Measurements from ENCODE around the gene PPM1F. TPM values are rescaled to one million over a fixed set of nuclear protein-coding genes. Genes with fewer than 3 reads are reported as not detected.
A peak's percentile ranks its signal among the peaks of the same experiment; 100 is the strongest.

PPM1F gene
- polyA plus RNA-seq, 6 donors from 2014 or later = 4.9 to 11.5 (median 8.2) TPM

- H3K9me3 Mint-ChIP-seq = no peaks in the 10 kb centered on the region
- H3K27me3 Mint-ChIP-seq = no peaks in the 10 kb centered on the region
- no peak overlapping the region for H3K27ac Mint-ChIP-seq
- no peaks in the 10 kb centered on the region for H3K36me3 Mint-ChIP-seq
- H3K4me1 Mint-ChIP-seq = peaks cover 17 to 23% (median 19%) of the 10 kb centered on the region in 3 donors
- no peak for DNase-seq
- H3K4me3 Mint-ChIP-seq = no peak overlapping the region
- ATAC-seq (ENCODE audit: low read depth in 2 of 2) = no peak
These were observed 32.6 kb upstream of the PPM1F start for GRCh38 chr22:21985214-21985613.

GRCh38 chr22:21984793-21985192 is 32.1 kb upstream of the PPM1F start:
- Mint-ChIP-seq H3K36me3 (no peaks in the 10 kb centered on the region), H3K4me3 (peak overlapping the region in 3 of 8 donors; percentile 26 to 76 (median 73)), H3K27me3 (no peaks in the 10 kb centered on the region), H3K27ac (peak overlapping the region in 1 of 6 donors; percentile 81), H3K9me3 (no peaks in the 10 kb centered on the region), H3K4me1 (peaks cover 17 to 27% (median 24%) of the 10 kb centered on the region in 3 donors)
- DNase-seq (no peak), ATAC-seq (ENCODE audit: low read depth in 2 of 2) (no peak)

- no peaks in the 10 kb centered on the region for H3K9me3 Mint-ChIP-seq
- H3K27ac Mint-ChIP-seq = peak within 1 kb of the TSS; percentile 63 to 91 (median 86)
- peak; percentile 87 to 96 for ATAC-seq (ENCODE audit: low read depth in 2 of 2)
- H3K27me3 Mint-ChIP-seq = no peaks in the 10 kb centered on the region
- peak; percentile 69 for DNase-seq
- H3K36me3 Mint-ChIP-seq = peaks cover 0 to 13% of the 10 kb centered on the region in 2 donors
- peak within 1 kb of the TSS; percentile 88 to 94 (median 92) for H3K4me3 Mint-ChIP-seq
- peaks cover 36 to 48% (median 45%) of the 10 kb centered on the region in 3 donors for H3K4me1 Mint-ChIP-seq
These were observed 29.8 kb upstream of the PPM1F start, which contains the start of gene TOP3B for GRCh38 chr22:21982338-21982965. TOP3B (minus strand) TSS chr22:21982787; CDS start chr22:21975709, 7,078 bp downstream.

DNA sequence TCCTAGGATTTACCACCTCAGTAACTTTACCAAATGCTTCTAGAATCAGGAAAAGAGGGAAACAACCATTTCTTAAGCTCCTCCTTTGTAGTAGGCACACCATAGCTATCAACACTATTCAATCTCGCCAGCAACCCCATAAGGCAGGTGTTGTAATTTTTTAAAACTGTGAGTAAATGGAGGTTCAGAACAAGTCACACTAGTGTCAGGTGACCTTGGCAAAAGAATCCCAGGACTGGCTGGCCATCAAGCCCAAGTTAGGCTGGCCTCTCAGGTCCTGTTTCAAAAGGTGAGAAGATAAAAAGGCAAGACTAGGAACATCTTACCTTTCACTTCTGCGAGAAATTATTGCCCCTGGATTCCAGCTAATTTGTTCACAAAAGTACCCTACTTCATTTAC is 29.2 kb upstream of the PPM1F start:
- ATAC-seq (ENCODE audit: low read depth in 2 of 2) = no peak
- H3K4me1 Mint-ChIP-seq = peaks cover 37 to 50% (median 48%) of the 10 kb centered on the region in 3 donors
- H3K27ac Mint-ChIP-seq = peak overlapping the region; percentile 63 to 91 (median 86)

GRCh38 chr22:21980547-21980946 is 27.9 kb upstream of the PPM1F start:
- Mint-ChIP-seq H3K9me3 (no peaks in the 10 kb centered on the region), H3K4me1 (peaks cover 45 to 56% (median 55%) of the 10 kb centered on the region in 3 donors), H3K4me3 (peak overlapping the region in 6 of 8 donors; percentile 9 to 94 (median 63)), H3K27ac (no peak overlapping the region), H3K36me3 (peaks cover 0 to 13% of the 10 kb centered on the region in 2 donors), H3K27me3 (no peaks in the 10 kb centered on the region)
- DNase-seq (no peak), ATAC-seq (ENCODE audit: low read depth in 2 of 2) (no peak)

More for the DNA sequence above, 29.2 kb upstream of the PPM1F start:
- H3K9me3 Mint-ChIP-seq = no peaks in the 10 kb centered on the region
- H3K36me3 Mint-ChIP-seq = peaks cover 0 to 13% of the 10 kb centered on the region in 2 donors
- no peak for DNase-seq
- H3K4me3 Mint-ChIP-seq = peak overlapping the region; percentile 88 to 94 (median 92)
- H3K27me3 Mint-ChIP-seq = no peaks in the 10 kb centered on the region

- DNase-seq = no peak
- Mint-ChIP-seq H3K4me1 (peaks cover 46 to 56% (median 55%) of the 10 kb centered on the region in 3 donors), H3K27me3 (no peaks in the 10 kb centered on the region), H3K4me3 (peak overlapping the region in 3 of 8 donors; percentile 70 to 80 (median 74)), H3K36me3 (peaks cover 0 to 18% of the 10 kb centered on the region in 2 donors), H3K9me3 (no peaks in the 10 kb centered on the region), H3K27ac (peak overlapping the region in 2 of 6 donors; percentile 72 to 93)
- no peak for ATAC-seq (ENCODE audit: low read depth in 2 of 2)
These were observed 26.1 kb upstream of the PPM1F start for GRCh38 chr22:21978564-21979386.

GRCh38 chr22:21977814-21978213 is 25.2 kb upstream of the PPM1F start:
- no peaks in the 10 kb centered on the region for H3K27me3 Mint-ChIP-seq
- DNase-seq = no peak
- peak overlapping the region in 2 of 8 donors; percentile 14 to 80 for H3K4me3 Mint-ChIP-seq

GRCh38 chr22:21975854-21976345 is 23.3 kb upstream of the PPM1F start:
- Mint-ChIP-seq H3K4me1 (peaks cover 35 to 50% (median 43%) of the 10 kb centered on the region in 3 donors), H3K27me3 (no peaks in the 10 kb centered on the region), H3K36me3 (peaks cover 0 to 22% of the 10 kb centered on the region in 2 donors), H3K9me3 (no peaks in the 10 kb centered on the region), H3K27ac (peak overlapping the region in 2 of 6 donors; percentile 0 to 27), H3K4me3 (no peak overlapping the region)
- no peak for DNase-seq
- no peak for ATAC-seq (ENCODE audit: low read depth in 2 of 2)

More at GRCh38 chr22:21977814-21978213, 25.2 kb upstream of the PPM1F start:
- H3K4me1 Mint-ChIP-seq = peaks cover 46 to 56% (median 55%) of the 10 kb centered on the region in 3 donors
- H3K9me3 Mint-ChIP-seq = no peaks in the 10 kb centered on the region
- peak overlapping the region in 4 of 6 donors; percentile 30 to 83 (median 48) for H3K27ac Mint-ChIP-seq
- no peak for ATAC-seq (ENCODE audit: low read depth in 2 of 2)
- peaks cover 0 to 18% of the 10 kb centered on the region in 2 donors for H3K36me3 Mint-ChIP-seq

DNA sequence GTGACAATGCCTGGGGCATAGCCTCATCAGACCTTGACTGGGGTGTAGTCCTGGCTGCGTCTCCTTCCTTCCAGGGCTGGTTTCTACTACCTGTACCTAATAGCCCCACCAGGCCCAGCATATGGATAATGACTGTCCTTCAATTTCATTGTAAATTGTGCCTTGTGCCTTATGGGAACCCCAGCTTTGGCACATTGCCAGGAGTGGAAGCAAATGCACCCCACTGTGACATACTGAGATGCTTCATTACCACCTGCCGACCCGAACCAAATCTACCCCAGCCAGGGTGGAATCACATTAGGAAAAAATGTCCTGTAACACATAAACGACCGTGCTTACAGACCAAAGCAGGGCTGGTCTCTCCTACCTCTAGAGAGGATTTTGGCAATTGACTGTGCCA is 22.6 kb upstream of the PPM1F start:
- Mint-ChIP-seq H3K27ac (peak overlapping the region in 1 of 6 donors; percentile 26), H3K9me3 (no peaks in the 10 kb centered on the region), H3K36me3 (peaks cover 0 to 29% of the 10 kb centered on the region in 2 donors), H3K4me3 (no peak overlapping the region), H3K27me3 (no peaks in the 10 kb centered on the region), H3K4me1 (peaks cover 34 to 44% (median 37%) of the 10 kb centered on the region in 3 donors)
- DNase-seq = no peak
- ATAC-seq (ENCODE audit: low read depth in 2 of 2) = no peak

DNA sequence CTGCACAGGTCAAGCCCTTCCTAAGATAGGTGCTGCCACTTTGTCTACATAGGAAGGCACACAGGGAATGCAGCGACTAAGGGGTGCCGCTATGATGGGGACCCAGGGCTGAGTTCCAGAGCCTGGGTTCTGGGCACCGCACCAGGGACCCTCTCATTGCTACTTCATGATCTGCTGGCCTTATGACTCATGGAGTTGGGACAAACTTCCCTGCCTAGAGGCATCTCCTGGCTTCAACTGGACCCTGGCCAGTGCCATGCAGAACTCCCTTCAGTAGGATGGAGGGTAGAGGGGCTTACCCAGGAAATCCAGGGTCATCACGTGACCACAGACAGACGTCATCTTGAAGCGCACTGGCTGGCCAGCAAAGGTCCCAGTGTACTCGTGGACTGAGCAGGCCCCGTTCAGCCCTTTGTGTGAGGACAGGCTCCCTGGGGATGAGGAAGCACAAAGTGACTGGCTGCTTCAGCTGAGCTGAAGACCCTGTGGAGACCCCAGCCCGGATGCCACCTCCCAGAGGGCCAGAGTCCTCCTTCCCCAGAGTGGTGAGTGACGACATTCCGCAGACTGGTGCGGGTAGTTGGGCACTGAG is 21.5 kb upstream of the PPM1F start:
- no peaks in the 10 kb centered on the region for H3K27me3 Mint-ChIP-seq
- H3K27ac Mint-ChIP-seq = no peak overlapping the region
- DNase-seq (no peak), ATAC-seq (ENCODE audit: low read depth in 2 of 2) (no peak)
- no peak overlapping the region for H3K4me3 Mint-ChIP-seq
- H3K36me3 Mint-ChIP-seq = peaks cover 0 to 30% of the 10 kb centered on the region in 2 donors
- H3K4me1 Mint-ChIP-seq = peaks cover 27 to 34% (median 32%) of the 10 kb centered on the region in 3 donors
- no peaks in the 10 kb centered on the region for H3K9me3 Mint-ChIP-seq

DNA sequence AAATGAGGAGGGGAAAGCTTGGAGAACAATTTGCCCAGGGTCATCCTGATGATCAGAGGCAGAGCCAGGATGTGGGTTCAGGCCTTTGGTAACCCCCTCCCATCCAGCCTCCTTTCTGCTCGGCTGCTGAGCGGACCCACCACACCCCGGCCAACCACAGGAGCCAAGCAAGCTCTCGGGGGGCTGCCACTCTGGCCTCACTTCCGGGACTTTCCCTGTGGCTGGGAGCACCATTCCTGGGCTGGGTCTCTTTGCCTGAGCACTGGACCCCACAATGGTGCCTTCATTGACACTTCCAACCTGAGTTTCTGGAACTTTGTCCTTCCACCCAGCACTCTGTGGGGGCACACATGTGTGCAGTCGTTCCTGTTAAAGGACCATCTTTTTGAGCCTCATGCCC is 20.2 kb upstream of the PPM1F start:
- Mint-ChIP-seq H3K36me3 (peaks cover 0 to 26% of the 10 kb centered on the region in 2 donors), H3K4me3 (no peak overlapping the region), H3K9me3 (no peaks in the 10 kb centered on the region), H3K27me3 (no peaks in the 10 kb centered on the region), H3K27ac (peak overlapping the region in 1 of 6 donors; percentile 57), H3K4me1 (peaks cover 17 to 21% (median 18%) of the 10 kb centered on the region in 3 donors)
- ATAC-seq (ENCODE audit: low read depth in 2 of 2) = no peak
- DNase-seq = no peak

- DNase-seq = peak; percentile 51
- Mint-ChIP-seq H3K27me3 (no peaks in the 10 kb centered on the region), H3K4me3 (no peak overlapping the region), H3K9me3 (no peaks in the 10 kb centered on the region), H3K36me3 (peaks cover 0 to 26% of the 10 kb centered on the region in 2 donors), H3K4me1 (peaks cover 14 to 16% (median 15%) of the 10 kb centered on the region in 3 donors), H3K27ac (peak overlapping the region in 1 of 6 donors; percentile 34)
- peak; percentile 75 to 82 for ATAC-seq (ENCODE audit: low read depth in 2 of 2)
These were observed 19.7 kb upstream of the PPM1F start for GRCh38 chr22:21972293-21972779.

DNA sequence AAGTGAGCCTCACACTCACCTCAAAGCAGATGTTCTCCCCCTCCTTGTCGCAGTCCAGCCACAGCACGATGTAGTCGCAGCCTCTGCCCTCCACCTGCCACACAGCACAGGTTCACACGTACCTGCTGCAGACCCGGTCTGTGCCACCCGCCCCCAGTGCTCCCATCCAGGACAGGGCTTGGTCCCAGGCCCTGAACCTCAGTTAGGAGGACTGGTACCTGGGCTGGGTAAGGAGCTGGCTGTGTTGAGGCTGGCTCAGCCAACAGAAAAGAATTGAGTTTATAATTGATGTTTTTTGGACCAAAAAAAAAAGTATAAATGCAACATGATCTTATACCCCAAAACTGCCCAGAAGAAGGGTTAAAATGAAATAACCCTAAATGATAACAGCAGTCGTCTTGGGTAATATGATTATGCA is 19.2 kb upstream of the PPM1F start:
- peaks cover 12 to 15% (median 14%) of the 10 kb centered on the region in 3 donors for H3K4me1 Mint-ChIP-seq
- no peaks in the 10 kb centered on the region for H3K9me3 Mint-ChIP-seq
- no peaks in the 10 kb centered on the region for H3K27me3 Mint-ChIP-seq
- H3K36me3 Mint-ChIP-seq = peaks cover 4 to 26% of the 10 kb centered on the region in 2 donors
- H3K27ac Mint-ChIP-seq = no peak overlapping the region
- DNase-seq = no peak
- no peak overlapping the region for H3K4me3 Mint-ChIP-seq
- ATAC-seq (ENCODE audit: low read depth in 2 of 2) = no peak

All from naive B cell (primary cell).